Neural crest cell (in vitro differentiated cells): Measurements from ENCODE around the gene TTC39A. TPM values are rescaled to one million over a fixed set of nuclear protein-coding genes. Genes with fewer than 3 reads are reported as not detected.

ENCODE experiments used
- DNase-seq: peaks from one replicate; pipeline ENCODE4 v3.0.0; 2021; ENCODE audit warnings: low read depth, mixed read lengths, low spot score
- H3K27ac Mint-ChIP-seq: one replicate; pipeline ENCODE4 v1.8.0; 2021; ENCODE audit warnings: mild to moderate bottlenecking, mixed read lengths; ENCODE audit not compliant: unreplicated experiment
- H3K27me3 Mint-ChIP-seq: 2 replicates; pipeline ENCODE4 v1.8.0; 2021; ENCODE audit warnings: low read depth, mild to moderate bottlenecking, mixed read lengths
- H3K36me3 Mint-ChIP-seq: 2 replicates; pipeline ENCODE4 v1.8.0; 2021; ENCODE audit warnings: low read depth, mild to moderate bottlenecking, mixed read lengths
- H3K4me1 Mint-ChIP-seq: 2 replicates; pipeline ENCODE4 v1.8.0; 2021; ENCODE audit warnings: mixed read lengths
- H3K4me3 Mint-ChIP-seq: one replicate; pipeline ENCODE4 v1.8.0; 2021; ENCODE audit warnings: mild to moderate bottlenecking, mixed read lengths
- H3K9me3 Mint-ChIP-seq: 2 replicates; pipeline ENCODE4 v1.8.0; 2021; ENCODE audit warnings: mixed read lengths
- total RNA-seq: library from RNA; stranded (reverse); gene quantifications from 2 replicates; pipeline ENCODE4 v1.2.1, GENCODE V29; 2021
- TF ChIP-seq, protein P1 (sequence below): fragments of 200-600 bp; sonication (generic); conservative IDR thresholded peaks from 2 replicates; pipeline ENCODE4 v1.5.0; 2021; ENCODE audit warnings: antibody characterized with exemption, mild to moderate bottlenecking

TTC39A gene
- total RNA-seq, 1 donor from 2014 or later, result 1.7 TPM

GRCh38 chr1:51348147-51348527 is 17.8 kb upstream of the TTC39A start:
- no peaks in the 10 kb centered on the region for H3K36me3 Mint-ChIP-seq
- peaks cover 35% of the 10 kb centered on the region for H3K27me3 Mint-ChIP-seq
- TF ChIP-seq, protein P1, sequence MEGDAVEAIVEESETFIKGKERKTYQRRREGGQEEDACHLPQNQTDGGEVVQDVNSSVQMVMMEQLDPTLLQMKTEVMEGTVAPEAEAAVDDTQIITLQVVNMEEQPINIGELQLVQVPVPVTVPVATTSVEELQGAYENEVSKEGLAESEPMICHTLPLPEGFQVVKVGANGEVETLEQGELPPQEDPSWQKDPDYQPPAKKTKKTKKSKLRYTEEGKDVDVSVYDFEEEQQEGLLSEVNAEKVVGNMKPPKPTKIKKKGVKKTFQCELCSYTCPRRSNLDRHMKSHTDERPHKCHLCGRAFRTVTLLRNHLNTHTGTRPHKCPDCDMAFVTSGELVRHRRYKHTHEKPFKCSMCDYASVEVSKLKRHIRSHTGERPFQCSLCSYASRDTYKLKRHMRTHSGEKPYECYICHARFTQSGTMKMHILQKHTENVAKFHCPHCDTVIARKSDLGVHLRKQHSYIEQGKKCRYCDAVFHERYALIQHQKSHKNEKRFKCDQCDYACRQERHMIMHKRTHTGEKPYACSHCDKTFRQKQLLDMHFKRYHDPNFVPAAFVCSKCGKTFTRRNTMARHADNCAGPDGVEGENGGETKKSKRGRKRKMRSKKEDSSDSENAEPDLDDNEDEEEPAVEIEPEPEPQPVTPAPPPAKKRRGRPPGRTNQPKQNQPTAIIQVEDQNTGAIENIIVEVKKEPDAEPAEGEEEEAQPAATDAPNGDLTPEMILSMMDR, result no peak
- H3K27ac Mint-ChIP-seq, result no peak overlapping the region
- H3K9me3 Mint-ChIP-seq, result no peaks in the 10 kb centered on the region
- no peak for DNase-seq
- H3K4me3 Mint-ChIP-seq, result no peak overlapping the region
- peaks cover 8% of the 10 kb centered on the region for H3K4me1 Mint-ChIP-seq

DNA sequence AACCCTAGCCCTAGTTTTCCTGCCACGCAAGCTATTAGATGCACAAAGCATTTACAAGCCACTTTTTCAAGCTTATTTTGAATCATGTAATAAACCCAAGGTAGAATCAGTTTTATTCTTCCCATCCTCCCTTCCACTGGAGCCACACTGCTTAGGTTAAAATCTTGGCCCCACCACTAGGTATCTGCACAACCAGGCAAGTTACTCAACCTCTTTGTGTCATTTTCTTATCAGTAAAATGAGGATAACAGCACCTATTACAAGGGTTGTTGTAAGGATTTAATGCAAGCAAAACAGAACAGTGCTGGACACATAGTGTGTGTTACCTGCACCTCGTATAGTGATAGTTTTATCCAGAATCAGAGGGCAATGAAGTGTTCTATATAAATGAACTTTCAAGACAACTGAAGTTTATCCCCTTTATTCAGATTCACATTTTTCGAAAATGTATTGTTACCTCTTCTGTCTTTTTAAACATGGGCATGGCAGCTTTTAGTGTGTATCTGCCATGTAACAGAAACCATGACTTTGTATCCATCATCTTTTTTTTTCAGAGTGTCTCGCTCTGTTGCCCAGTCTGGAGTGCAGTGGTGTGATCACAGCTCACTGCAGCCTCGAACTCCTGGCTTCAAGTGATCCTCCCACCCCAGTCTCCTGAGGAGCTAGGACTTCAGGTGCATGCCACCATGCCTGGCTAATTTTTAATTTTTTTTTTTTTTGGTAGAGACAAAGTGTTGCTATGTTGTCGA is 17.2 kb upstream of the TTC39A start:
- H3K4me1 Mint-ChIP-seq, result peaks cover 12% of the 10 kb centered on the region
- H3K36me3 Mint-ChIP-seq, result no peaks in the 10 kb centered on the region
- DNase-seq, result no peak
- H3K27me3 Mint-ChIP-seq, result peaks cover 41% of the 10 kb centered on the region
- no peaks in the 10 kb centered on the region for H3K9me3 Mint-ChIP-seq
- H3K4me3 Mint-ChIP-seq, result no peak overlapping the region
- H3K27ac Mint-ChIP-seq, result no peak overlapping the region
- TF ChIP-seq, protein P1, result no peak

- no peak overlapping the region for H3K4me3 Mint-ChIP-seq
Observed at GRCh38 chr1:51346086-51346942, 16.0 kb upstream of the TTC39A start.

GRCh38 chr1:51345300-51345687 is 14.9 kb upstream of the TTC39A start:
- TF ChIP-seq, protein P1, result no peak
- DNase-seq, result no peak
- peaks cover 22% of the 10 kb centered on the region for H3K4me1 Mint-ChIP-seq
- no peaks in the 10 kb centered on the region for H3K9me3 Mint-ChIP-seq
- H3K27ac Mint-ChIP-seq, result no peak overlapping the region
- peaks cover 50% of the 10 kb centered on the region for H3K27me3 Mint-ChIP-seq
- H3K4me3 Mint-ChIP-seq, result no peak overlapping the region
- no peaks in the 10 kb centered on the region for H3K36me3 Mint-ChIP-seq

More at GRCh38 chr1:51346086-51346942, 16.0 kb upstream of the TTC39A start:
- Mint-ChIP-seq H3K9me3 (no peaks in the 10 kb centered on the region), H3K36me3 (no peaks in the 10 kb centered on the region), H3K27me3 (peaks cover 50% of the 10 kb centered on the region), H3K27ac (no peak overlapping the region), H3K4me1 (peaks cover 22% of the 10 kb centered on the region)
- TF ChIP-seq, protein P1, result no peak
- DNase-seq, result no peak

GRCh38 chr1:51344602-51345299 is 14.4 kb upstream of the TTC39A start:
- H3K4me3 Mint-ChIP-seq, result no peak overlapping the region
- no peaks in the 10 kb centered on the region for H3K9me3 Mint-ChIP-seq
- H3K27me3 Mint-ChIP-seq, result peaks cover 50% of the 10 kb centered on the region

More at GRCh38 chr1:51344602-51345299, 14.4 kb upstream of the TTC39A start:
- no peak for DNase-seq
- TF ChIP-seq, protein P1, result no peak
- peaks cover 22% of the 10 kb centered on the region for H3K4me1 Mint-ChIP-seq
- H3K36me3 Mint-ChIP-seq, result no peaks in the 10 kb centered on the region
- H3K27ac Mint-ChIP-seq, result no peak overlapping the region
